SU-DHL-6 (cell line): ENCODE measurements around the gene LRRC63.

Experiments used
- EZH2phosphoT487 ChIP-seq: fragments of 200-600 bp; sonication (generic), shearing (Covaris generic); conservative IDR thresholded peaks from 2 replicates; pipeline ENCODE4 v1.6.1; 2018; ENCODE audit warnings: mild to moderate bottlenecking, antibody characterized with exemption, low read length, moderate library complexity, mixed read lengths
- TF ChIP-seq, protein P1 (sequence below): fragments of 200-600 bp; sonication (generic); IDR thresholded peaks from one replicate; pipeline ENCODE4 v1.5.1; 2017; ENCODE audit warnings: antibody characterized with exemption, mild to moderate bottlenecking, low read length, moderate library complexity; ENCODE audit not compliant: insufficient read depth, poor library complexity, severe bottlenecking

- TF ChIP-seq, protein P1, sequence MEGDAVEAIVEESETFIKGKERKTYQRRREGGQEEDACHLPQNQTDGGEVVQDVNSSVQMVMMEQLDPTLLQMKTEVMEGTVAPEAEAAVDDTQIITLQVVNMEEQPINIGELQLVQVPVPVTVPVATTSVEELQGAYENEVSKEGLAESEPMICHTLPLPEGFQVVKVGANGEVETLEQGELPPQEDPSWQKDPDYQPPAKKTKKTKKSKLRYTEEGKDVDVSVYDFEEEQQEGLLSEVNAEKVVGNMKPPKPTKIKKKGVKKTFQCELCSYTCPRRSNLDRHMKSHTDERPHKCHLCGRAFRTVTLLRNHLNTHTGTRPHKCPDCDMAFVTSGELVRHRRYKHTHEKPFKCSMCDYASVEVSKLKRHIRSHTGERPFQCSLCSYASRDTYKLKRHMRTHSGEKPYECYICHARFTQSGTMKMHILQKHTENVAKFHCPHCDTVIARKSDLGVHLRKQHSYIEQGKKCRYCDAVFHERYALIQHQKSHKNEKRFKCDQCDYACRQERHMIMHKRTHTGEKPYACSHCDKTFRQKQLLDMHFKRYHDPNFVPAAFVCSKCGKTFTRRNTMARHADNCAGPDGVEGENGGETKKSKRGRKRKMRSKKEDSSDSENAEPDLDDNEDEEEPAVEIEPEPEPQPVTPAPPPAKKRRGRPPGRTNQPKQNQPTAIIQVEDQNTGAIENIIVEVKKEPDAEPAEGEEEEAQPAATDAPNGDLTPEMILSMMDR = no peak
- no peak for TF ChIP-seq EZH2phosphoT487
Observed at GRCh38 chr13:46176756-46177155, 35.0 kb upstream of the LRRC63 start.
